ENCODE measurements around the gene GPC6.

The GPC6 gene

GRCh38 chr13:93296584-93296983, 70.0 kb downstream of the GPC6 start:
- H3K9me3 ChIP-seq (ENCODE audit: insufficient read depth, low read depth, low read length) = no peaks in the 10 kb centered on the region
- no peak overlapping the region for H4K91ac ChIP-seq (ENCODE audit: low read depth, low read length)
- H3K36me3 ChIP-seq (ENCODE audit: control insufficient read depth in 1 of 2, insufficient read depth in 2 of 2, low read length in 2 of 2) = no peaks in the 10 kb centered on the region
- H3K14ac ChIP-seq (ENCODE audit: low read length) = no peak overlapping the region
- no peak overlapping the region for H3K23ac ChIP-seq (ENCODE audit: low read length)
- H4K8ac ChIP-seq (ENCODE audit: low read depth, low read length) = no peak overlapping the region
- H2BK12ac ChIP-seq (ENCODE audit: low read length) = no peak overlapping the region
- no peak overlapping the region for H3K27ac ChIP-seq (ENCODE audit: low read depth, low read length)
- no peaks in the 10 kb centered on the region for H3K79me1 ChIP-seq (ENCODE audit: low read length)
- no peak overlapping the region for H3K4me3 ChIP-seq (ENCODE audit: low read depth, low read length)
- H2AK5ac ChIP-seq (ENCODE audit: low read length) = no peak overlapping the region
- no peak for DNase-seq
- no peak overlapping the region for H2BK120ac ChIP-seq (ENCODE audit: insufficient read depth, low read length, poor library complexity)
- H3K9ac ChIP-seq (ENCODE audit: low read length) = no peak overlapping the region
- H3K18ac ChIP-seq (ENCODE audit: low read length) = no peak overlapping the region
- no peaks in the 10 kb centered on the region for H3K4me1 ChIP-seq (ENCODE audit: control insufficient read depth in 1 of 2, insufficient read depth in 2 of 2, low read length in 2 of 2)
- H3K4me2 ChIP-seq (ENCODE audit: low read length) = no peak overlapping the region
- no peaks in the 10 kb centered on the region for H3K27me3 ChIP-seq (ENCODE audit: insufficient read depth, low read length)
- H2BK5ac ChIP-seq (ENCODE audit: low read depth, low read length, poor library complexity) = no peak overlapping the region
- no peak overlapping the region for H2AFZ ChIP-seq (ENCODE audit: insufficient read depth, low read length, poor library complexity)
- H3K4ac ChIP-seq (ENCODE audit: low read depth, low read length) = no peak overlapping the region
- H4K12ac ChIP-seq (ENCODE audit: low read depth, low read length) = no peak overlapping the region
- H3K79me2 ChIP-seq (ENCODE audit: control insufficient read depth, insufficient read depth, low read length, poor library complexity) = no peaks in the 10 kb centered on the region
- WGBS (ENCODE audit: extremely low coverage, insufficient coverage, insufficient read length) = no CpG with 5 or more reads among the region's 2 CpGs

- no peak overlapping the region for H2AFZ ChIP-seq (ENCODE audit: insufficient read depth, low read length, poor library complexity)
- H3K36me3 ChIP-seq (ENCODE audit: control insufficient read depth in 1 of 2, insufficient read depth in 2 of 2, low read length in 2 of 2) = no peaks in the 10 kb centered on the region
- no peak overlapping the region for H3K14ac ChIP-seq (ENCODE audit: low read length)
- H3K4me2 ChIP-seq (ENCODE audit: low read length) = no peak overlapping the region
- H2BK120ac ChIP-seq (ENCODE audit: insufficient read depth, low read length, poor library complexity) = no peak overlapping the region
- H3K4me1 ChIP-seq (ENCODE audit: control insufficient read depth in 1 of 2, insufficient read depth in 2 of 2, low read length in 2 of 2) = no peaks in the 10 kb centered on the region
- no peak overlapping the region for H3K4me3 ChIP-seq (ENCODE audit: low read depth, low read length)
- WGBS (ENCODE audit: extremely low coverage, insufficient coverage, insufficient read length) = no CpG with 5 or more reads among the region's 4 CpGs
- no peak overlapping the region for H2BK12ac ChIP-seq (ENCODE audit: low read length)
- no peak for DNase-seq
- H3K27ac ChIP-seq (ENCODE audit: low read depth, low read length) = no peak overlapping the region
- H4K12ac ChIP-seq (ENCODE audit: low read depth, low read length) = no peak overlapping the region
- no peaks in the 10 kb centered on the region for H3K9me3 ChIP-seq (ENCODE audit: insufficient read depth, low read depth, low read length)
- H3K18ac ChIP-seq (ENCODE audit: low read length) = no peak overlapping the region
- no peak overlapping the region for H3K4ac ChIP-seq (ENCODE audit: low read depth, low read length)
- no peak overlapping the region for H4K8ac ChIP-seq (ENCODE audit: low read depth, low read length)
- no peaks in the 10 kb centered on the region for H3K79me1 ChIP-seq (ENCODE audit: low read length)
- H4K91ac ChIP-seq (ENCODE audit: low read depth, low read length) = no peak overlapping the region
- no peaks in the 10 kb centered on the region for H3K79me2 ChIP-seq (ENCODE audit: control insufficient read depth, insufficient read depth, low read length, poor library complexity)
- no peak overlapping the region for H3K23ac ChIP-seq (ENCODE audit: low read length)
- H2BK5ac ChIP-seq (ENCODE audit: low read depth, low read length, poor library complexity) = no peak overlapping the region
- H2AK5ac ChIP-seq (ENCODE audit: low read length) = no peak overlapping the region
- no peak overlapping the region for H3K9ac ChIP-seq (ENCODE audit: low read length)
- H3K27me3 ChIP-seq (ENCODE audit: insufficient read depth, low read length) = no peaks in the 10 kb centered on the region
Observed at GRCh38 chr13:93298713-93299112, 72.1 kb downstream of the GPC6 start.

- WGBS (ENCODE audit: extremely low coverage, insufficient coverage, insufficient read length) = no CpG with 5 or more reads among the region's 5 CpGs
- Histone ChIP-seq H3K9ac (ENCODE audit: low read length) (no peak overlapping the region), H3K27me3 (ENCODE audit: insufficient read depth, low read length) (no peaks in the 10 kb centered on the region), H2BK5ac (ENCODE audit: low read depth, low read length, poor library complexity) (no peak overlapping the region), H4K12ac (ENCODE audit: low read depth, low read length) (no peak overlapping the region), H3K79me1 (ENCODE audit: low read length) (no peaks in the 10 kb centered on the region), H3K27ac (ENCODE audit: low read depth, low read length) (no peak overlapping the region), H3K4me2 (ENCODE audit: low read length) (no peak overlapping the region), H2BK120ac (ENCODE audit: insufficient read depth, low read length, poor library complexity) (no peak overlapping the region), H3K36me3 (ENCODE audit: control insufficient read depth in 1 of 2, insufficient read depth in 2 of 2, low read length in 2 of 2) (no peaks in the 10 kb centered on the region), H3K79me2 (ENCODE audit: control insufficient read depth, insufficient read depth, low read length, poor library complexity) (no peaks in the 10 kb centered on the region), H2BK12ac (ENCODE audit: low read length) (no peak overlapping the region), H3K23ac (ENCODE audit: low read length) (no peak overlapping the region), H3K4me3 (ENCODE audit: low read depth, low read length) (no peak overlapping the region), H4K91ac (ENCODE audit: low read depth, low read length) (no peak overlapping the region), H2AFZ (ENCODE audit: insufficient read depth, low read length, poor library complexity) (no peak overlapping the region), H4K8ac (ENCODE audit: low read depth, low read length) (no peak overlapping the region), H3K9me3 (ENCODE audit: insufficient read depth, low read depth, low read length) (no peaks in the 10 kb centered on the region), H3K18ac (ENCODE audit: low read length) (no peak overlapping the region), H2AK5ac (ENCODE audit: low read length) (no peak overlapping the region), H3K4me1 (ENCODE audit: control insufficient read depth in 1 of 2, insufficient read depth in 2 of 2, low read length in 2 of 2) (no peaks in the 10 kb centered on the region), H3K14ac (ENCODE audit: low read length) (no peak overlapping the region), H3K4ac (ENCODE audit: low read depth, low read length) (no peak overlapping the region)
- no peak for DNase-seq
Observed at GRCh38 chr13:93304134-93304533, 77.5 kb downstream of the GPC6 start.

- H2BK12ac ChIP-seq (ENCODE audit: low read length) = no peak overlapping the region
- no peak overlapping the region for H3K14ac ChIP-seq (ENCODE audit: low read length)
- no peak for DNase-seq
- no peak overlapping the region for H3K27ac ChIP-seq (ENCODE audit: low read depth, low read length)
- H3K9me3 ChIP-seq (ENCODE audit: insufficient read depth, low read depth, low read length) = no peaks in the 10 kb centered on the region
- no peak overlapping the region for H3K4me3 ChIP-seq (ENCODE audit: low read depth, low read length)
- WGBS (ENCODE audit: extremely low coverage, insufficient coverage, insufficient read length) = no CpG with 5 or more reads among the region's 6 CpGs
- no peak overlapping the region for H2BK5ac ChIP-seq (ENCODE audit: low read depth, low read length, poor library complexity)
- no peak overlapping the region for H4K8ac ChIP-seq (ENCODE audit: low read depth, low read length)
- H3K27me3 ChIP-seq (ENCODE audit: insufficient read depth, low read length) = no peaks in the 10 kb centered on the region
- no peaks in the 10 kb centered on the region for H3K79me1 ChIP-seq (ENCODE audit: low read length)
- no peak overlapping the region for H3K4me2 ChIP-seq (ENCODE audit: low read length)
- H2AK5ac ChIP-seq (ENCODE audit: low read length) = no peak overlapping the region
- H2AFZ ChIP-seq (ENCODE audit: insufficient read depth, low read length, poor library complexity) = no peak overlapping the region
- H3K79me2 ChIP-seq (ENCODE audit: control insufficient read depth, insufficient read depth, low read length, poor library complexity) = no peaks in the 10 kb centered on the region
- H3K4me1 ChIP-seq (ENCODE audit: control insufficient read depth in 1 of 2, insufficient read depth in 2 of 2, low read length in 2 of 2) = no peaks in the 10 kb centered on the region
- no peak overlapping the region for H3K4ac ChIP-seq (ENCODE audit: low read depth, low read length)
- no peak overlapping the region for H3K9ac ChIP-seq (ENCODE audit: low read length)
- no peak overlapping the region for H2BK120ac ChIP-seq (ENCODE audit: insufficient read depth, low read length, poor library complexity)
- H3K23ac ChIP-seq (ENCODE audit: low read length) = no peak overlapping the region
- no peak overlapping the region for H4K12ac ChIP-seq (ENCODE audit: low read depth, low read length)
- H3K36me3 ChIP-seq (ENCODE audit: control insufficient read depth in 1 of 2, insufficient read depth in 2 of 2, low read length in 2 of 2) = no peaks in the 10 kb centered on the region
- H4K91ac ChIP-seq (ENCODE audit: low read depth, low read length) = no peak overlapping the region
- H3K18ac ChIP-seq (ENCODE audit: low read length) = no peak overlapping the region
Observed at GRCh38 chr13:93304868-93305613, 78.4 kb downstream of the GPC6 start.
